GM13977 (cell line): Measurements from ENCODE around the gene USP47.

ENCODE experiments used
- DNase-seq: peaks from one replicate; pipeline ENCODE4 v3.0.0; 2012; ENCODE audit warnings: low spot score
- CTCF ChIP-seq: IDR thresholded peaks from 2 replicates; pipeline ENCODE4 v1.5.1; 2012; ENCODE audit warnings: mild to moderate bottlenecking, control low read depth; ENCODE audit not compliant: insufficient read depth; ENCODE audit errors: extremely low read depth, missing control alignments
- in situ Hi-C: fragments of 300-500 bp; cut with MboI; formaldehyde crosslinking; loops from one replicate; pipeline ENCODE4 v1.12.0; 2022; ENCODE audit warnings: low sequenced_read_pairs, low pct_unique_long_range_greater_than_20kb, mixed read lengths, inconsistent platforms; ENCODE audit not compliant: unreplicated experiment

The USP47 gene

GRCh38 chr11:11965656-11966353 lies 124.0 kb downstream of the USP47 start:
- in situ Hi-C loops = no loop called here
- DNase-seq = peak; percentile 2
- TF ChIP-seq CTCF = no peak

DNA sequence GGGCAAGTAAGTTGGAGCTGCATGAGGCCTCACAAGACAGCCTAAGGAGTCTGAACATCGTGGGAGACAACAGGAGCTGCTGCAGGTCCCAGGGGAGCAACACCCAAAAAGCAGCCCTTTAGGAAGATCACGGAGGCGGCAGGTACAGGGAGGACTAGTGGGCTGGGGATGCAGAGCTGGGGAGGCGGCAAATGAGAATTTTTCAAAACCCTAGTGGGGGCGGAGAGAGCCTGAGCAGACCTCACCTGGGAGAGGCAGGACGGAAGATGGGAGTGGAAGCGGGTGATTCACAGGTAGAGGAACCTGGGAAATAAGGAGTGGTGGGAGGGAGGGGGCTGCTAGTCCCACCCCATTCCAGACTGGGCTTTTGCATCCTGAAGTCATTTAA lies 124.6 kb downstream of the USP47 start:
- peak; percentile 5 for DNase-seq
- no peak for TF ChIP-seq CTCF
- in situ Hi-C loops = no loop called here

DNA sequence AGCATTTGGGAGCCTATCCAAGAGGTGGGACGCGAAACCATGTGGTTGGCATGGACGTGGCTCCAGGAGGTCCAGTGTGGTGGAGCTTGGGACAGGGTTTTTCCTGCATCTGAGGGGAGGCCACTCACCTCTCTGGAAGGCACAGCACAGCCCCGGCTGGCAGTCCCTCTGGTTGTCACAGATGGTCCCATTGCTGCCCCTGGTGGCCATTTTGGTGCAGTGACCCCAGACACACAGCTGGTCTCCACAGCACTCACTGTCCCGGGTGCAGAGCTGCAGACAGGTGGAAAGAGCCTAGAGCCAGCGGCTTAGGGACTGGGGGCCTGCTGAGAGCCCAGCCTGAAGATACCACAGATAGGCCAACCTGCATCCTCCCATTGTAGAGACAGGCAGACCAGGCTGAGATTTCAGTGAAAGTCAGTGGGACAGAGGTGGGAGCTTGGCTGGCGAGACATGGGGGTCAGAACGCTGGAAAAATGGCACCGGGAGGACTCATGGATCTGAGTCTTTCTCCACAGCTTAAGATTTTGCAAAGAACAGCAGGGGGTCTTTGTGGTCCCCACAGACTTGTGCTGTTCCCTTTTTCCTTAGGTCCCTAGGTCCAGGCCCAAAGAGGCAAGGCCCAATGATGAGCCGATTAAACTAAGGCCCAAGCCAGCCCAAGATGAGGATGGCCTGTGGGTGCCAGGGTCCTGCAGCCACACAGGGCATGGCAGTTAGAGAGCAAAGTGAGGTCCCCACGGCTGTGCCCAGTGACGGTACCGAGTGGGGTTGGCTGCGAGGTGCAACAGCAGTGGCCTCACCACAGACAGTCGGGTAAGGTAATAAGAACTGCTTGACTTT lies 125.3 kb downstream of the USP47 start:
- TF ChIP-seq CTCF = peak; percentile 92
- DNase-seq = peak; percentile 83
- in situ Hi-C loops = no loop called here

DNA sequence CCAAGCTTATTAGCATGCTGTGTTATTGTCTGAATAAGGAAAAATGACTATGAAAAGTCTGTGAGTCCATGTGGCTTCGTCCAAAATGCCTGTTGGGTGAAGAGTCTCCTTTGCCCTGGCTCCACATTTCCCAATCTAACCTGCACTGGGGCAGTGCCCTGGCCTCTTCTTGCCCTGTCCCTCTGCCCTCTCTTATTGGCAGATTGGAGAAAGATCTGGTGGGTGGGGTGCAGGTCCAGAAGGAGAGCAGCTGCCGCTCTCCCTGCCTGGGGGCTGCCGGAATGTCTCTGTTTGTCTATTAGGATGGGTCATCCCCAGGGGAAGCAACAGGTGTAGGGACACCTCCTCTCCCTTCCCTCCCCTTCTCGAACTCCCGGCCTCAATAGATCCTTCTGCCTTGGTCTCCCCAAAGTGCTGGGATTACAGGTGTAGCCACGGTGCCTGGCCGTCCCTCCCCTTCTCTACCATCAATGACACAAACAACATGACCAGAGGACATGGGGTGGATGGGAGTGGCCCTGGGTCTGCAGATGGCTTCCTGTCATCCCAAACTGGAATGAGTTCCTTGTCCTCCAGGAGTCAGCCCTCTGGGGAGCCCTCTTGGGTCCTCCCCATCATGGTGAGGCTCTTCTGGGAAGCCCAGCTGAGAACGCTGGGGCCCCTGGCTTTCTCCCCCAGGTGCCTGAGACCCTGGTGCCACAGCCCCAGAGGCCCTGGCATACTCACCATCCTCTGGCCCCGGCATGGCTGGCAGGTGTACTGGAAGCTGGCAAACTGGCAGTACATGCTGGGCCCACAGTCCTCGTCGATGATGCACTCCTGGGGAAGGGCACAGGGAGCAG lies 126.1 kb downstream of the USP47 start:
- peak; percentile 3 for DNase-seq
- TF ChIP-seq CTCF = no peak
- in situ Hi-C loops = no loop called here

DNA sequence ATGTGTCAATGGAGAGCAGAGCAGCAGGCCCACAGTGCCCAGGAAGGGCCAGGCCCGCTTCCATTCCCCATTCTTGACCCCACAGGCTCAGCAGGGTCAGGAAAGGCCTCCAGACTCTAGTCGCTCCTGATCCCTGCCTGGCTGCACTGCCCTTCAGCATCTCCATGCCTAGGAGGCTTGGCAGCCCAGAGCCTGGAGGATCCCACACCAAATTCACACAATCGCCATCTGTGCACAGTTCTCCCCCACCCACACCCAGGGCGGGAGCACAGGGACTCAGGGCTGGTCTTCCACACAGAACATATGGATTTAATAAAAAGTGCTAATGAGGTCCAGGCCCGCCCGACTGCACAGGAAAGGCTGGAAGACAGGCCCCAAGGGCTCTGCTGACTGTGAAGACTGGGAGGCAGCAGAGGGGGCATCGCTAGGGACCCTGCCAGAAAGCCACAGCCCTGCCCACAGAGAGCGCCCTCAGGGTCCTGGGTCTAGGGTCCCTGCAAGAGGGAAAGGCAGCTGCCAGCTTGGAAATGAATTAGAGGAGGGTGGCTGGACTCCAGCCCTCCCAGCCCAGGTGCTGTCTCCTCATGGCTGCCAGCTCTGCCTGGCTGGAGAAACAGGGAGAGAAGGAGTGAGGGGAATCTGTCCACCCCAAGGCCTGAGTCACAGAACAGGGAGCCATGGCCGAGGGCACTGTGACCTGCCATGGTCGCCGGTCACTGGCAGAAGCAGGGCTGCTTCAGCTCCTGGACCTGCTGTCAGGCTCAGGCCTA lies 126.9 kb downstream of the USP47 start:
- TF ChIP-seq CTCF = no peak
- in situ Hi-C loops = no loop called here
- DNase-seq = peak; percentile 2
